Measurements from ENCODE around the gene CCDC28A.

GRCh38 chr6:138728662-138729061, 44.9 kb upstream of the CCDC28A start:
- no peak for TF ChIP-seq TCF4 (CRISPR knock-in tag; IDR thresholded peaks at IDR 0.05; ENCODE audit: borderline replicate concordance)
- no peak for TF ChIP-seq CREB5 (CRISPR knock-in tag; IDR thresholded peaks at IDR 0.05; ENCODE audit: low read depth)
- no peak for TF ChIP-seq ZNF565 (CRISPR knock-in tag; conservative IDR thresholded peaks at IDR 0.05; ENCODE audit: low read depth)
- no peak for TF ChIP-seq ESRRG (CRISPR knock-in tag; IDR thresholded peaks at IDR 0.05)
- no peak for TF ChIP-seq ZC3H10 (CRISPR knock-in tag; IDR thresholded peaks at IDR 0.05)
- TF ChIP-seq TSHZ2 (CRISPR knock-in tag; IDR thresholded peaks at IDR 0.05), result no peak
- no peak for TF ChIP-seq OSR1 (CRISPR knock-in tag; IDR thresholded peaks at IDR 0.05)
- no peak for TF ChIP-seq GLIS3 (CRISPR knock-in tag; IDR thresholded peaks at IDR 0.05)
- no peak for TF ChIP-seq PATZ1 (CRISPR knock-in tag; IDR thresholded peaks at IDR 0.05; ENCODE audit: borderline replicate concordance)
- TF ChIP-seq BACH2 (CRISPR knock-in tag; IDR thresholded peaks at IDR 0.05; ENCODE audit: borderline replicate concordance), result no peak
- no peak for TF ChIP-seq ZNF8 (CRISPR knock-in tag; IDR thresholded peaks at IDR 0.05)
- no peak for TF ChIP-seq ISL1 (CRISPR knock-in tag; IDR thresholded peaks at IDR 0.05)
- no peak for TF ChIP-seq ZFP3 (CRISPR knock-in tag; IDR thresholded peaks at IDR 0.05)

Measured in SK-N-SH treated with all-trans-retinoic acid at 6 μM for 48 hours (cell line).